ENCODE measurements around the gene PTPDC1. TPM values are rescaled to one million over a fixed set of nuclear protein-coding genes. Genes with fewer than 3 reads are reported as not detected.

PTPDC1 gene
- total and polyA plus RNA-seq, 2 of the 8 experiments (the other 6 are each of a cell fraction or from before 2014, with no cell fraction given): 4.1 to 7.3 TPM

- ChIA-PET CTCF (ENCODE audit: partially characterized antibody) (interaction anchor here (1.2 to 2.0 kb wide), 2 partner anchors 18 to 35 kb away, joined by 3 to 7 read pairs; no protein-coding TSS in a partner anchor), POLR2A (ENCODE audit: partially characterized antibody) (interaction anchor here (1.5 to 2.4 kb wide), 3 partner anchors 11 to 13 kb away, joined by 4 to 5 read pairs (median 5); no protein-coding TSS in a partner anchor)
- Histone ChIP-seq H3K79me1 (ENCODE audit: low read depth, low read length) (no peaks in the 10 kb centered on the region), H3K27me3 (replicated peaks in 1 of 4; ENCODE audit: control insufficient read depth in 3 of 4, extremely low read depth in 1 of 4, insufficient read depth in 3 of 4, low read length in 3 of 4) (no peaks in the 10 kb centered on the region), H2BK20ac (ENCODE audit: low read length) (no peak overlapping the region), H3K23me2 (ENCODE audit: low read depth, low read length) (no peaks in the 10 kb centered on the region; the same call in 1 of the 2 replicates), H2AK5ac (ENCODE audit: low read depth, low read length) (no peak overlapping the region), H2BK120ac (replicated peaks; ENCODE audit: low read depth, low read length) (no peak overlapping the region), H3K27ac (ENCODE audit: low read depth, low read length) (no peak overlapping the region), H3K4me2 (ENCODE audit: insufficient read depth in 1 of 2, low read depth in 2 of 2, low read length in 2 of 2) (no peak overlapping the region), H3K36me3 (ENCODE audit: control insufficient read depth in 2 of 4, insufficient read depth in 4 of 4, low read length in 3 of 4) (peaks cover 0 to 3% (median 0%) of the 10 kb centered on the region in 4 experiments; a peak in 2 of 8 replicates), H3K9ac (replicated peaks in 1 of 4; ENCODE audit: extremely low read depth in 1 of 4, low read depth in 3 of 4, low read length in 3 of 4) (no peak overlapping the region), H3K56ac (replicated peaks; ENCODE audit: insufficient read length, low read depth, low read length) (no peak overlapping the region), H3K9me3 (ENCODE audit: insufficient read depth in 2 of 2, low read depth in 1 of 2, low read length in 1 of 2) (no peaks in the 10 kb centered on the region), H3K4ac (replicated peaks; ENCODE audit: insufficient read length, low read depth, low read length) (no peak overlapping the region), H3K4me1 (replicated peaks in 1 of 4; ENCODE audit: control insufficient read depth in 3 of 4, insufficient read depth in 4 of 4, low read length in 3 of 4) (peaks cover 0 to 6% (median 4%) of the 10 kb centered on the region in 4 experiments; a peak in 3 of 7 replicates), H2BK15ac (ENCODE audit: low read length) (no peak overlapping the region), H3K14ac (ENCODE audit: insufficient read length) (no peak overlapping the region), H4K91ac (replicated peaks; ENCODE audit: insufficient read length, low read length) (no peak overlapping the region), H4K5ac (ENCODE audit: insufficient read length, low read depth, low read length) (no peak overlapping the region), H3K4me3 (ENCODE audit: extremely low read depth in 1 of 4, insufficient read depth in 2 of 4, low read depth in 3 of 4, low read length in 4 of 4) (no peak overlapping the region), H4K20me1 (replicated peaks in 1 of 2; ENCODE audit: control insufficient read depth in 1 of 2, insufficient read depth in 2 of 2, low read length in 2 of 2) (no peaks in the 10 kb centered on the region), H3K23ac (ENCODE audit: insufficient read length) (no peak overlapping the region), H2BK12ac (ENCODE audit: low read depth, low read length) (no peak overlapping the region), H2BK5ac (ENCODE audit: low read depth, low read length) (no peak overlapping the region), H2AFZ (ENCODE audit: low read length) (no peak overlapping the region), H3K18ac (ENCODE audit: extremely low read depth, low read length) (no peak overlapping the region), H4K8ac (ENCODE audit: extremely low read depth, insufficient read depth, low read length) (no peak overlapping the region), H3K79me2 (ENCODE audit: control insufficient read depth in 1 of 2, insufficient read depth in 2 of 2, low read length in 2 of 2) (no peaks in the 10 kb centered on the region)
- DNase-seq (ENCODE audit: low read depth in 1 of 2, low spot score in 2 of 2) (no peak), FAIRE-seq (no peak)
- 91% methylated on average over 2 of the region's 2 CpGs; no CpG with 5 or more reads in 1 of the 2 experiments for WGBS, 2 experiments (ENCODE audit: extremely low coverage in 1 of 2, insufficient coverage in 1 of 2, insufficient read length in 1 of 2, insufficient replicate concordance in 2 of 2, low coverage in 1 of 2, low lambda C conversion rate in 2 of 2, missing lambda C conversion rate in 1 of 2)
- TF ChIP-seq TAF7 (optimal IDR thresholded peaks at IDR 0.05; ENCODE audit: borderline replicate concordance, low read depth, low read length): no peak
- no peak for TF ChIP-seq SRF (IDR thresholded peaks at IDR 0.05; ENCODE audit: low read depth, low read length)
- TF ChIP-seq CREB1 (IDR thresholded peaks at IDR 0.05): no peak
- no peak for TF ChIP-seq CBX8 (IDR thresholded peaks at IDR 0.05; ENCODE audit: borderline replicate concordance, low read depth, low read length)
- no peak for TF ChIP-seq RXRA (IDR thresholded peaks at IDR 0.05; ENCODE audit: insufficient read depth, low read depth, low read length)
- TF ChIP-seq SIN3A (conservative IDR thresholded peaks at IDR 0.05 in 1 of 2, IDR thresholded peaks at IDR 0.05 in 1 of 2; ENCODE audit: low read depth in 1 of 2, low read length in 2 of 2): no peak
- no peak for TF ChIP-seq CTCF (IDR thresholded peaks at IDR 0.05; ENCODE audit: control extremely low read depth in 1 of 3, insufficient read depth in 1 of 3, low read depth in 1 of 3, low read length in 3 of 3)
- TF ChIP-seq ASH2L (IDR thresholded peaks at IDR 0.05; ENCODE audit: low read length): no peak
These were observed 16.1 kb downstream of the PTPDC1 start for GRCh38 chr9:94100152-94100879.
